HG03575 (cell line): Measurements from ENCODE around the gene MED29.
"Not testable (repeated sequence)": the region's sequence is repeated elsewhere in the genome, so short reads cannot be mapped to it uniquely, and the experiment has no call there.

Experiments used
- ATAC-seq: cut with Tn5 transposase; IDR thresholded peaks from one replicate; pipeline ENCODE4 v1.9.1; 2021; ENCODE audit not compliant: unreplicated experiment, insufficient number of reproducible peaks, low FRiP score; ENCODE audit errors: extremely low read depth

MED29 gene

GRCh38 chr19:39365531-39365930 is 25.6 kb upstream of the MED29 start:
- no peak for ATAC-seq

DNA sequence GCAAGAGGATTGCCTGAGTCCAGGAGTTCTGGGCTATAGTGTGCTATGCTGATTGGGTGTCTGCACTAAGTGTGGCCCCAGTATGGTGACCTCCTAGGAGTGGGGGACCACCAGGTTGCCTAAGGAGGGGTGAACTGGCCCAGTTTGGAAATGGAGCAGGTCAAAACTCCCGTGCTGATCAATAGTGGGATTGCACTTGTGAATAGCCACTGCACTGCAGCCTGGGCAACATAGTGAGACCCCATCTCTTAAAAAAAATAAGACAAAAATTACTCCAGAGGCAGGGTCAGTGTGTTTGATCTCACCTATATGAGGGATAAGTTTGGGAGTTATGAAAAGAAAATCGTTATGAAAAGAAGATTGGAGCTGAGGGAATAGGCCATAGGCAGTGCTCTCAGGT is 22.0 kb upstream of the MED29 start:
- no peak for ATAC-seq

DNA sequence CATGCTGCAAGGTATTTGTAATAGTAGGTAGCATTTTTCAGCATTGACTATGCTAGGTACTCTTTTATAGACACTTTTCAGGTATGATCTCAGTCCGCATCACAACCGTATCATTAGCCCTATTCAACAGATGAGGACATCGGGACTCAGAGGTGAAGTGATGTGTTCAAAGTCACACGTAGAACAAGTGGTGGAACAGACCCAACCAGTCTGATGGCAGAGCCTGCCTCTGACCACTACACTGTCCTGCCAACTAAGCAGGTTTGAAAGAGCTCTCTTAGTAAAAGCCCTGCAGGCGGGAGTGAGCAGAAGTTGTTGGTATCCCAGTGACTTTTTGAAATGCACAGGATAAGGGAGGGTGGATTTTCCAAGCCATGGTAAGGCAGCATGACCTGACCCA is 20.4 kb upstream of the MED29 start:
- no peak for ATAC-seq

GRCh38 chr19:39372047-39372802 is 19.0 kb upstream of the MED29 start:
- ATAC-seq = no peak

DNA sequence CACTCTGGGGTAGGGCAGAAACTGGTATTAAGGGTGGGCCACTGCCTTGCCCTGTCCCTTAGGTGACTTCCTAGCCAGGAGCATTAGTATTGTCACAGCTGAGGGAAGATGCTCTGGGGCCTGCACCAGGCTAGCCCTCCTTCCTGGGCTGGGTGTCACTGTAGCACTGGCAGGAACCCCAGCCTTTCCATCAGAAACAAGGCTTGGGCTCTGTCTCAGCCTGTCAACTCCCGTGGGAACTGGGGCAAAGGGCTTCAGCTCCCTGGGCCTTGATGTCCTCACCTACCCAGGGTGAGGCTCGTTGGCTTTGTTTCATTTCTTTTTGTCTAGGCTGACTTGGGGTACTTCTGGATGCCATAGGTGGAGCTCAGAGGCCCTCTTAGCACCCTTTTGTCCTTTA is 18.2 kb upstream of the MED29 start:
- ATAC-seq = no peak

DNA sequence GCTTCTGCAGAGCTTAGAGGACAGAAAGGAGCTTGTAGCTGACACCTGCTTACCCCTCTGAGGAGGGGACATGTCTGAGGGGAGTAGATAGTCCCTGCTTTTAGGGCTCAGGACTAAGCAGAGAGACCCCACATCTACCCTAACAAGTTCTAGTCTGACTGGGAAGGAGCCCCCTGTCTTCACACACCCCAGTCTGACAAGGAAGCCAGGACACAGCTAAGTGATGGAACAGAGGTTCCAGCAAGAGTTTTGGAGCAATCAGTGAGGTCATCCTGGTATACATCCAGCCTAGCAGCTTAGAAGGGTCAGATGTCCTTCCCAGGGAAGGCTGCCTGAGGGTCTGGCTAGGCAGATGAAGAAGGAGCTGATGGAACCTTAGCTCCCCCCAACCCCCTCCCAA is 15.2 kb upstream of the MED29 start:
- ATAC-seq = no peak

GRCh38 chr19:39377373-39378362 is 13.5 kb upstream of the MED29 start:
- ATAC-seq = no peak

DNA sequence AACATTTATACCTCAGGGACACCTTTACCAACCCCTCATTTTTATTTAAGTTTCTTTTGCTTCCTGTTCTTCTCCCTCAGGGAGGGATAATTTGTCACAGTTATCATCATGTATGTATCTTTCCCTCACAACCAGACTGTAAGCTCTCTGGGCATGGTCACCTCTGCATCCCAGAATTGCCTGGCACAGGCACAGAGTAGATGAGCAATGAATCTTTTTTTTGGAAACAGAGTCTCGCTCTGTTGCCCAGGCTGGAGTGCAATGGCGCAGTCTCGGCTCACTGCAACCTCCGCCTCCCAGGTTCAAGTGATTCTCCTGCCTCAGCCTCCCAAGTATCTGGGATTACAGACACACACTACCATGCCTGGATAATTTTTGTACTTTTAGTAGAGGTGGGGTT is 11.8 kb upstream of the MED29 start:
- not testable (repeated sequence) for ATAC-seq

DNA sequence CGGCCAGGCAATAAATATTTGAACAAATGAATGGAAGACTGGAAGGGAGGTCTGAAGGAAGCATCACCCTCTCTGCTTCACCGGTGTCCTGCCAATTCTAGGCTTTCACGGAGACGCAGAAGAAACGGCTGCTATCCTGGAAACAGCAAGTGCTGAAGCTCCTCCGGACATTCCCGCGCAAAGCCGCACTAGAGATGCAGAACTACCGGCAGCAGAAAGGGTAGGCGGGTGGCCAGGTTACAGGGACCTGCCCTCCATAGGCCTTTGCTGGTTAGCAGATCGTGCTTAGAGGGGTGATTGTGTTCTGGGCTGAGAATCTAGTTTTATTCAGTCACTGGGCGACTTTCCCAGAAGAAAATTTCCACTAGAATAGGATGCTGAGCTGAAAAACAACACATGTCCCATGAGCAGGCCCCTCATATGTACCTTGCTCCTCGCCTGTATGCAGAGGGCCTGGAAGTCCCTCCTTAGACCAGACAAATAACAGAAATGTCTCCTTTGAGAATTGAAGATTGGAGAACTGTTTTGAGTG is 11.2 kb upstream of the MED29 start:
- ATAC-seq = no peak

DNA sequence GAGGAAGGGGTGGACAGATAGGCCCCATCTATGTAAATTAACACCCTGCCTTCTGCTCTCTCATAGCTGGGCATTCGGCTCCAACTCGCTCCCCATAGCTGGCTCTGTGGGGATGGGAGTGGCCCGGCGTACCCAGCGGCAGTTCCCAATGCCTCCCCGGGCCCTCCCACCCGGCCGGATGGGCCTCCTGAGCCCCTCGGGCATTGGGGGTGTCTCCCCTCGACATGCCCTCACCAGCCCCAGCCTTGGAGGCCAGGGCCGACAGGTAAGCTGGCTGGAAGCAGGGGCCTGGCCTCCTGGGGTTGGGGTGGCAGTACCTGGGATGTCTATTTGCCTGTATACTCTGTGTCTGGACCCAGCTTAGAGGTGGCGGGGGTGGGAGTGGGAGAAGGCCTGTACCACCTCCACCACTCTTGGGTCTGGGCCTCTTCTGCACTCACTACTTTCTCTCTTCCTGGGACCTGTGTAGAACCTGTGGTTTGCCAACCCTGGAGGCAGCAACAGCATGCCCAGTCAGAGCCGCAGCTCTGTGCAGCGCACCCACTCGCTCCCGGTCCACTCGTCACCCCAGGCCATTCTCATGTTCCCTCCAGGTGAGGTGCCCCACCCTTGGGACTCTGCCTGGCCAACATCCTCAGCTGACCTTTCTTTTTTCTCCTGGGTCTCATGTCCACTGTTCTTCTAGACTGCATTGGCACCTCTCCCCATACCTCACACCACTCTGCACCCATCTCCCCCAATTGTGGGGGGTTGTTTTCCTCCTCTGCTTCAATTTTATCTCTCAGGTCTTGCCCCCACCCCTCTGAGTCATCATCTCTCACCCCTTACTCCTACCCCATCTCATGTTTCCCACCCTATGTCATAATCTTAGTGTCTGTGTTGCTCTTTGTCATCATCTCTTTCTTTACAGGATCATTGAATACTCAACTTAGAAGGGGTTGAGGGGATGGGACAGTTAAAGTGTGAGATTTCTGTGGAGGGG is 10.4 kb upstream of the MED29 start:
- ATAC-seq = no peak

DNA sequence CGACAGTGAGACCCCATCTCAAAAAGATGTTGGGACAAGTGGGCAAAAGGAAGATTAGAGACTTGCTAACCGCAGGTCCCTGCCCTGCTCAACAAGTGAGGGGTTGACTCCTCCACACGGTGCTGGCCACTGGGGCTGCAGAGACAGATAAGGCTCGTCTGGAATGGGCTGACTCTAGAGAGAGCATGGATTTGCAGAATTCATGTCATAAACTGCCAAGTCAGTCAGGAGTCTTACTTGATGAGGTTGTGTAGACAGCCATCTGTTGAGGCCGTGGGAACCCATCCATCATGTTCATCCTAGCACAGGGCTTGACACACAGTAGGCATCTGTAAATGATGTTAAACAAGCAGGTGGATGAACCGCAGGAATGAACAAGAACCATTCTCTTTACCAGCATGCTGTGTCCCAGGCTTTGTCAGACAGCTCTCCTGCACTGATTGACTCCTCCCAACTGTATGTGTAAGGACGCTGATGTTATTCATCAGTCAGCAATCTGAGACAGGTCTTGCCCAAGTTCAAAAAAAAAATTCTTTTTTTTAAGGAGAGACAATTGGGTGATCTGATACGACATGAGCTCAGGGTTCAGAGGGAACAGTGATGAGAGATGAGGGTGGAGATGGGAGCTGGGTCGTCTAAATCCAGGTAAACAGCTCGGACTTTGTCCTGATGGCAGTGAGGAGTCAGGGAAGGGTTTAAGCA is 9.1 kb upstream of the MED29 start:
- no peak for ATAC-seq

DNA sequence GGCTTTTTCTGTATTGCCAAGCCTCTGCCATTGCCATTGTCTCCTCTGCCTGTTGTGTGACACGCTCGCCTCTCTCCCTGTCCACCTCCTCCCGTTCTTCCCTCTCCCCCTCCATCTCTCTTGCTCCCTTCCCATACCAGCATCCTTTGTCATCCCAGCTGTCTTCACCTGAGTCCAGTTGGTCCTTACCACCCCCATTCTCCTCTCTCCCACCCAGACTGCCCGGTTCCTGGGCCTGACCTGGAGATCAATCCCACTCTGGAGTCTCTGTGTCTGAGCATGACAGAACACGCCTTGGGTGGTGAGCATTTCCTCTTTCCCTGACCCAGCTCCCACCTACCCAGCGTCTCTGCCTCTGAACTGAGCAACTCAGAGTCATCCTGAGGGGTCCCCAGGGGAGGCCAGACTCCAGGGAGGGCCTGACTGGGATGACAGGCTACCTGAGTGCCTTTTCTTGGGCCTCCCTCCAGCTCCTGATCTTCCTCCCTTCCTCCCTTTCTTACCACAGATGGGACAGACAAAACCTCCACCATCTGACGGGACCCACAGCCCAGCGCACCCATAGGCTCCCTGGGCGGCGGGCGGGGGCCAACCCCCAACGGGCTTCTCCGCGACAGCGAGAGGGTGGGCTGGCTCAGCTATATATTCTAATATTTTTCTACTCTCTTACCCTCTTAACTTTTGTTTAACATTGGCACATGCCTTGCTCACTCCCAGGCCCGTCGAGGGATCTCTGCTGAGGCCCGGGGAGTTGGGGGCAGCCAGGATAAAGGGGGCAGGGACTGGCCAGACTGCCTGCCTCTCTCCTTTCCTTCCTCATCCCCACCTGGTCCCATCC is 8.0 kb upstream of the MED29 start:
- no peak for ATAC-seq

- ATAC-seq = no peak
Measured at GRCh38 chr19:39384839-39385568, 6.2 kb upstream of the MED29 start.

GRCh38 chr19:39385629-39386411 is 5.4 kb upstream of the MED29 start:
- no peak for ATAC-seq

DNA sequence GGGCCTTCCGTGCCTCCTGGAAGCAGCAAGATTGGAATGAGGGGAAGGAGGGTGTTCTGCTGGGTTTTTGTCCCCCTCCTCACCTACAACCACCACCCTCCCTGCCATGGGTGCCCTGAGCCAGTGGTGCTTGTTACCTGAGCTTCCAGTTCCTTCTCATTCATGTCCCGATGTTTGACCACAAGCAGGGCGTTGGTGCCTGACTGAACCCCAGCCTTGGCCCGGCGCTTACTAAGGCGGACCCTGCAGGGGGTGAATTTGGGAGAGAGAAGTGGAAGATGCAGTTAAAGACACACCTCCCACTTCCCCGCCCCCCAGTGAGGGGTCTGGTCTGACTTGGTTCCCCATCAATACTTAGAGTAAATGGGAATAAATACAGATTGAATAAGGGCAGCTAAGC is 4.6 kb upstream of the MED29 start:
- no peak for ATAC-seq

DNA sequence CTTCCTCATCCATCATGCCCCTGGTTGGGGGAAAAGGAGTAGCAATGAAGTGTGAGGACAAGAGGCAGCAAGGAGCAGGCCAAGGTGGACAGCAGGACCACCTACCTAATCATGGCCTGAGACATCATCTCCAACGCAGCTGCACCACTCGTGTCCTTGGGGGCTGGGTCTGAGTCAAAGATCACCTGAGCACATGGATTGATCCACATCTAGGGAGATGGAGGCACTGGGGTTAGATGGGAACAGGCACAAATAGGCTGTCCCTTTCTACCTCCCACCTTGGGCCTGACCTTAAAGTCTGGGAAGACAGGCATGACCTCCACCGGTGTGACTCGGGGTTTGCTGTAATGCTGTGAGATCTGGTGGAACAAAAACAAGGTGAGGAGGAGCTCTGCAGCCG is 2.5 kb upstream of the MED29 start:
- ATAC-seq = no peak
